Measurements from ENCODE around the gene MYCBP.

MYCBP gene

DNA sequence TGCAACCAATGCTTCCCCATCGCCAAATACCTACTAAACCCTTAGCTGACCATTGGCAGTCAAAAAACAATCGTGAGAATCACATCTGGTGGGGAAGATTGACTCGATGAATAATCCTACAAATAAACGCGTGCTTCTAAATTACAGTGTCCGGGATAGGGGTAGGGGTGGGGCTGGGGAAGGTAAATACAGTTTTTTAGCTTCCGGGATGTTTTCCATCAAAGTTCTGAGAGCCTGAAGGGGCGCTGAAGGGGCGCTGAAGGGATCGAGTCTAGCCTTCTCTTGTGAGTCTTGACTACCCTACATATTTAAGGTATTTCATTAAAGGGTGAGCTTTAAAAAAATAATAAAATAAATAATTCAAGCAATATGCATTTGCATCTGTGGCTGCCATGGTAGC lies 54.1 kb downstream of the MYCBP start:
- no peak for DNase-seq

DNA sequence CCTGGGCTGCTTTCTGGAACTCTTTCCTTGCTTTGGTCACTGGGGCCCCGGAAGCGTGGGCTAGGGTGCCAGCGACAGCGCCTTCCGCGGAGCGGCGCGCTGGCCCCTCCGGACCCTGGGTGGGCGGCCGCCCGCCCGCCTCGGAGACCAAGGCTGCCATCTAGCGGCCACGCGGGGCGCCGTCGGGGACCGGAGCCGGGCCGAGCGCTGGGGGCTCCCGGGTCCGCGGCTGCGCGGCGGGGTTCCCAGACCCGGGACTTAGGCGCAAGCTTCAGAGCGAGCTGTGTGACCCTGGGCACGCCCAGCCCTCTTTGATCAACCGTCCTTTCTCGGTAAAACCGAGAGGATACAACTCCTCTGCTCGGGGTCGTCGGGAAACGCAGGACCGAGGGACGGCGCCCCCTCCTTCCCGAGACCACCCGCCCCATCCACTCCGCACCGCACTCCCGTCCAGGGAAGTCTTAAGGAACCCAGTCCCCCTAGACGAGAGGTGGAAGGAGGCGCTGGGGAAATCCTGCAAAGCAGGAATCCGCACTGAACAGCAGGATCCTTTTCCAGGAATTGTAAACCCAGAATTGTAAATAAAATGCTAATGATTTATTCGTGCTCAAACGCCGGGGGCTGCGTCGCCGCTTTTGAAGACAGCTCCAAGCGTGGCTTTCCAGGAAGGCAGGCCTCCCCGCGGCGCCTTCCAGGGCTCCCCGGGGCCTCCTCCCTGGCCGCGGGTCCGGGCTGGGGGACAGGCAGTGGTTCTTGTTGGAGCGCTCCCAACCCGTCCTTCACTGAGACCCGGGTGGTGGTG lies 54.8 kb downstream of the MYCBP start:
- peak; percentile 77 for DNase-seq

DNA sequence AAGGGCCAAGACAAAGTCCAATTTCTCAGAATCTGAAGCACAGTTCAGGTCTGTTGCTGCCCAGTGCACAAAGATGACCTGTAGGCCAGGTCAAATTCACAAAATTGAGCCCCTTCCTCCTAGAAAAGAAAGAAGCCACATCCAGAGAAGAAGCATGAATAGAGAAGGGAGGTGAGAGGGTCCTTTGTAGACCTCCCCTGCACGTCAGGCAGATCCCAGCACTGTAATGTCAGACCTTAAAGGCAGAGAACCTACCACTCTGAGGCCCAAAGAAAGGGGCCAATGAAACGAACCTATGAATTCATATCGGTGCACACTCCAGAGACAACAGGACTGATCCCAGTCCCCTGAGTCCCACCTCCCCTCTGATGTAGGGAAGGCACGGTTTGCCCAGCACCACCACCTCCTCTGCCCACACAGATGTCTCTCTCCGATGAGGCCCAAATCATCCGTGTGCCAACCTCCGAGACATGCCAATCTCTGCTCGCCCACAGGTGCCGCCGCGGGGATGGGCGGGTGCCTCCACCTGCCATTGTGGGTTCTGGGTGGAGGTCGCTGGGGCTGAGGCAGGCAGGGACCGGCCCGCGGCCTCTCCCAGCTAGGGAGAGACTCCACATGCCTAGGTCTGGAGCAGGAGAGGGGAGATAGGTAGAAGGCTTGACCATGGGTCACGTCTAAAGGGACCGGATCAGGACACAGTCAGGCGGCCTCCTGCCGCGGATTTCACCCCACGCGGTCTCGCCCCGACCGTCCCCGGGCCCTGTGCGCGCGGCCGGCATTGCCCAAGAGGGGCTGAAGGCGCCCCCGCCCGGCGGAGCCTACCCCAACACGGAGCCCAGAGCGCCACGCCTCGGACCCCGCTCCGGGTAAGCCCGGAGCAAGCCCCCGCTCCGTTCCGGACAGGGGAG lies 55.6 kb downstream of the MYCBP start:
- no peak for DNase-seq

DNA sequence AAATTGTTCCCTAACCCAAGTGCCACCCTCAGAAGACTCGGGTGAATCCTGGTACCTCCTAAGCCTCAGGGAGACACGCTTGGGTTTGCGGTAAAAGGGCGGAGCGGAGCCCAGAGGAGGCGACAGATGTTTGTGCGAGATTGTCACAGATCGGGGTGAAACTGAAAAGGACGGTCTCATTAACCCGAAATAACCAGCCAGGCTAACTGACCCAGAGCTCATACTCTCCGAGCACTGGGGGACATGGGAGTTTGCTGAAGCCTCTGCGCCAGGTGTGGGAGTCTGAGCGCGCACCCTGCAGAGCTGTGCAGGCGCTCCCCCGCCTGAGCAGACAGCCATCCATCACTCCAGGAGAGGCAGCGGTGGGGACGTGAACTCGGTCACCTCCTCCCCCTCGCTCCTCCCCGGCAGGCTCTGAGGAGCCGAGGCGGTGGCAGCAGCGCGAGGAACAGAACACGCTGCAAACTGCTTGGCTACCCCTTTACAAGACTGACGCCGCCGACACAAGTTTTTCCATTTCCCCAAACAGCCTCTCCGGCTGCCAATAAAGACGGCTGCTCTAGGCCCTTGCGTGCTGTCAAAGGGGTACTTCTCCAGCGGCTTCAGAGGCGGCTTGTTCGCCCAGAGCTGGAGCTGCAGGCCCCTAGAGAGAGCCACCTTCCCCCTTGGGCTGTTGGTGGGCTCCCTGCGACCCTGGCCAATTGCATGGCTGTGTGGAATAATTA lies 57.1 kb downstream of the MYCBP start:
- DNase-seq, result peak; percentile 56

DNA sequence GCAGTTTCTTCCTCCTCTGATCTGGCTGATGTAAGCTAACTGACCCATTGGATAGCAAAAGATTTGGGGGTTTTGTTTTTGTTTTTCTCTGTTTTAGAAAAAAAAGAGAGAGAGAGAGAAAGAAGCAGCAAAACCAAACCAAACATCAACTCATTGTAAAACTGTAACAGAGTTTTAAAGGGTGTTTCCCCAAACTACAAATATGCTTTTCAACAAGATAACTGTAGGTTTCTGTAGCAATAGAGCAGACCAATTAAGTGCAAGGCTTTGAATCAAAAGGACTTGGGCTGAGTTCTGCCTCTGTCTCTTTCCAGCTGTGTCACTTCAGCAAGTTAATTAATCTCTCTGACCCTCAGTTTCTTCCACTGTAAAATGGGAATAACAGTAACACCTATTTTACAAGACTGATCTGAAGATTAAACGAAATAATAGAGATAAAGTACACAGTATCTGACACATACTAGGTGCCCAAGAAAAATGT lies 58.1 kb downstream of the MYCBP start:
- no peak for DNase-seq

DNA sequence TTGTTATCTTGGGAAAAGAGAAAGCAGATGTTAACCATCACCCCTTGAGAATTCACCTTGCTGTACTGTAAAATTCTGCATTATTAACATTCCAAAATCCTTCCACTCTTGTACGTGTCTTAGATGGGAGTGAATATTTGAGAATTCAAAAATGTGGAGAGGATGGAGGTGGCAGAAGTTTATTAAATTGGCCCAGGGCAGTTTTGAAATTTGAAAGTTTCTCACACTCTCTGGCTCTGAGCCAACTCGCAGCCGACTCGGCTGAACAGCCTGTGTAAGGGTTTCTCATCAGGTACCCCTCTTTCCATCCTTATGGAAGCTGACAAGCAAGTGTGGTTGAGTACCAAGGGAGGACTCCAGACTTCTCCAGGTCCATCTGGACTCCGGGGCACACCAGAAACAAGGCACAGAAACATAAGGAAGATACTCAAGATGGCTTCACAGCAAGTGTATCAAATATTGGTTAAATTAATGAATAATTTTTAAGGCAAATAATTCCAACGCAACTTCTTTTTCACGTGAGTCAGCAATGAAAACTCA lies 58.6 kb downstream of the MYCBP start:
- no peak for DNase-seq

DNA sequence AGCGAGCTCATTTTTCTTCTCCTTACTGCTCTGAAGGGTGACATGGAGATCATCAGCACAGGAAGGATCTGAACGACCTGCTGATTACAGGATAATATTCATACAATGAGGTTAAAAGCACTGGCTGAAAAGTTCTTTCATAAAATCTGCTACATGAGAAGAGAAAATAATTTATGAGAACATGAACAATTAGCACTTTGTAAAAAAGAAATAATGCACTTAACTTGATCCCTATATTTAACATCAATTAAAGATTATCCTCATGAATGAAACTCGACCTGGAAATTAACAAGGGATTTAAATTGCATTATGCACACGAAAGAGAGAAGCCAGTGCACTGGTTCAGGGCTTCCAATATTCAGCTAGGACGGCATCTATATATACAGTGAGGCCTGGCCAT lies 60.2 kb downstream of the MYCBP start:
- no peak for DNase-seq

Measured in right forelimb (tissue), 1 donor.